NB4 (cell line): Measurements from ENCODE around the gene FBXO31.

Experiments used
- MYC ChIP-seq: IDR thresholded peaks from 2 replicates; pipeline ENCODE4 v1.6.1; 2011; ENCODE audit warnings: low read depth, low read length
- POLR2A ChIP-seq: IDR thresholded peaks from 2 replicates; pipeline ENCODE4 v1.6.1; 2011; ENCODE audit warnings: mild to moderate bottlenecking; ENCODE audit not compliant: insufficient read length; ENCODE audit errors: extremely low read depth
- TF ChIP-seq, protein P1 (sequence below): IDR thresholded peaks from 2 replicates; pipeline ENCODE4 v1.6.1; 2011; ENCODE audit warnings: low read depth, low read length
- TF ChIP-seq, protein P2 (sequence below): IDR thresholded peaks from one replicate; pipeline ENCODE4 v1.5.1; 2012; ENCODE audit warnings: low read depth, low read length

DNA sequence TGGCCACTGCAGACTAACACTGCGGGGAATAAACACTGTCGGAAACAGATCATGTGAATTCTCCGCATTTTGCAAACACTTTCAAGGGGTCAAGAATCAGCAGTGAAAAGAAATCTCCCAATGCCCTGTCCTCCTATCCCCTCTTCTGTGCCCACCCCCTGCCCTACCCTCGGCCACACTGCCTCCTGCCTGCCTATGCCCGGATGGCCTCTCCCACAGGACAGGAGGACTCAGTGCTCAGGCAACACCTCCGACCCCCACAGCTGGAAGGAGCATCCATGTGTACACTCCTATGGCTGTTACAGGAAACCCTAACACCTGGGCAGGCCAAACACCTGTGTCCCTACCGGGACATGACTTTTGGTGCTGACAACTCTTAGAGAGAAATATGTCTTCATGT lies 24.5 kb downstream of the FBXO31 start:
- TF ChIP-seq, protein P1, sequence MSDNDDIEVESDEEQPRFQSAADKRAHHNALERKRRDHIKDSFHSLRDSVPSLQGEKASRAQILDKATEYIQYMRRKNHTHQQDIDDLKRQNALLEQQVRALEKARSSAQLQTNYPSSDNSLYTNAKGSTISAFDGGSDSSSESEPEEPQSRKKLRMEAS, result no peak
- TF ChIP-seq POLR2A, result no peak
- TF ChIP-seq, protein P2, sequence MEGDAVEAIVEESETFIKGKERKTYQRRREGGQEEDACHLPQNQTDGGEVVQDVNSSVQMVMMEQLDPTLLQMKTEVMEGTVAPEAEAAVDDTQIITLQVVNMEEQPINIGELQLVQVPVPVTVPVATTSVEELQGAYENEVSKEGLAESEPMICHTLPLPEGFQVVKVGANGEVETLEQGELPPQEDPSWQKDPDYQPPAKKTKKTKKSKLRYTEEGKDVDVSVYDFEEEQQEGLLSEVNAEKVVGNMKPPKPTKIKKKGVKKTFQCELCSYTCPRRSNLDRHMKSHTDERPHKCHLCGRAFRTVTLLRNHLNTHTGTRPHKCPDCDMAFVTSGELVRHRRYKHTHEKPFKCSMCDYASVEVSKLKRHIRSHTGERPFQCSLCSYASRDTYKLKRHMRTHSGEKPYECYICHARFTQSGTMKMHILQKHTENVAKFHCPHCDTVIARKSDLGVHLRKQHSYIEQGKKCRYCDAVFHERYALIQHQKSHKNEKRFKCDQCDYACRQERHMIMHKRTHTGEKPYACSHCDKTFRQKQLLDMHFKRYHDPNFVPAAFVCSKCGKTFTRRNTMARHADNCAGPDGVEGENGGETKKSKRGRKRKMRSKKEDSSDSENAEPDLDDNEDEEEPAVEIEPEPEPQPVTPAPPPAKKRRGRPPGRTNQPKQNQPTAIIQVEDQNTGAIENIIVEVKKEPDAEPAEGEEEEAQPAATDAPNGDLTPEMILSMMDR, result no peak
- TF ChIP-seq MYC, result no peak
